IMR-90 (cell line): ENCODE results near the gene MTMR2. TPM values are rescaled to one million over a fixed set of nuclear protein-coding genes. Genes with fewer than 3 reads are reported as not detected.

ENCODE experiments used
- ATAC-seq: fragments of 200-7000 bp; cut with Tn5 transposase; 2 replicates; pipeline ENCODE4 v1.9.1; 2020; ENCODE audit warnings: low read depth, mild to moderate bottlenecking, moderate library complexity
- BruUV-seq: library from RNA; stranded (reverse); fragments of 400-500 nt; replicated peaks from 2 replicates; lab custom pipeline; 2021; lab: Mats Ljungman, UMichigan
- CTCF ChIA-PET: fragments of 300-600 bp; formaldehyde crosslinking; extraction: SDS; loops from one replicate; lab custom pipeline; 2021; ENCODE audit warnings: antibody characterized with exemption; lab: Yijun Ruan, JAX
- POLR2A ChIA-PET: fragments of 300-600 bp; sonication (Branson Sonifier 250); formaldehyde crosslinking; loops from one replicate; lab custom pipeline; 2022; ENCODE audit warnings: antibody characterized with exemption; ENCODE audit not compliant: unreplicated experiment; lab: Charles Lee
- DNase-seq: peaks from one replicate; pipeline ENCODE4 v3.0.0; 2013
- H2AFZ ChIP-seq: replicated peaks from 2 replicates; pipeline ENCODE3; 2013; ENCODE audit warnings: low read length, mild to moderate bottlenecking; ENCODE audit not compliant: poor library complexity
- H2AK5ac ChIP-seq: 2 replicates; pipeline ENCODE4 v1.6.1; 2013; ENCODE audit warnings: low read depth, low read length, inconsistent platforms
- H2AK9ac ChIP-seq: replicated peaks from 2 replicates; pipeline ENCODE3; 2013; ENCODE audit warnings: mild to moderate bottlenecking, low read depth, low read length, moderate library complexity; ENCODE audit not compliant: poor library complexity
- H2BK120ac ChIP-seq: 2 replicates; pipeline ENCODE4 v1.6.1; 2013; ENCODE audit warnings: low read depth, low read length, inconsistent platforms
- H2BK15ac ChIP-seq: 3 replicates; pipeline ENCODE4 v1.6.1; 2013; ENCODE audit warnings: low read depth, low read length, inconsistent platforms
- H2BK20ac ChIP-seq: 2 replicates; pipeline ENCODE4 v1.6.1; 2013; ENCODE audit warnings: low read depth, mild to moderate bottlenecking, inconsistent platforms, low read length, moderate library complexity
- H2BK5ac ChIP-seq: 2 replicates; pipeline ENCODE4 v1.6.1; 2013; ENCODE audit warnings: mild to moderate bottlenecking, low read depth, low read length, inconsistent platforms; ENCODE audit not compliant: poor library complexity, severe bottlenecking
- H3K14ac ChIP-seq: replicated peaks from 2 replicates; pipeline ENCODE4 v1.6.1; 2013; ENCODE audit warnings: low read depth, low read length, inconsistent platforms
- H3K18ac ChIP-seq: 2 replicates; pipeline ENCODE4 v1.6.1; 2013; ENCODE audit warnings: low read depth, low read length, control low read depth
- H3K23ac ChIP-seq: 2 replicates; pipeline ENCODE4 v1.6.1; 2013; ENCODE audit warnings: low read depth, low read length, inconsistent platforms
- H3K27ac ChIP-seq: 2 replicates; pipeline ENCODE4 v1.5.1; 2013; ENCODE audit warnings: mild to moderate bottlenecking, control low read depth, low read length; ENCODE audit not compliant: insufficient read depth
- H3K27me3 ChIP-seq: 2 replicates; pipeline ENCODE4 v1.6.1; 2013; ENCODE audit warnings: low read length; ENCODE audit not compliant: control insufficient read depth, insufficient read depth
- H3K36me3 ChIP-seq: 2 replicates; pipeline ENCODE4 v1.6.1; 2013; ENCODE audit warnings: low read length, mixed read lengths; ENCODE audit not compliant: control insufficient read depth, insufficient read depth
- H3K4ac ChIP-seq: 2 replicates; pipeline ENCODE4 v1.6.1; 2013; ENCODE audit warnings: low read depth, low read length, inconsistent platforms
- H3K4me1 ChIP-seq: 2 replicates; pipeline ENCODE4 v1.6.1; 2013; ENCODE audit warnings: low read length, mixed read lengths; ENCODE audit not compliant: control insufficient read depth, insufficient read depth
- H3K4me2 ChIP-seq: 2 replicates; pipeline ENCODE4 v1.6.1; 2013; ENCODE audit warnings: low read depth, mild to moderate bottlenecking, control low read depth, low read length, moderate library complexity
- H3K4me3 ChIP-seq: 2 replicates; pipeline ENCODE4 v1.5.1; 2013; ENCODE audit warnings: low read depth, mild to moderate bottlenecking, control low read depth, low read length, moderate library complexity; ENCODE audit not compliant: insufficient read depth
- H3K56ac ChIP-seq: 2 replicates; pipeline ENCODE4 v1.6.1; 2013; ENCODE audit warnings: low read length, inconsistent platforms; ENCODE audit not compliant: insufficient read depth; ENCODE audit errors: extremely low read depth
- H3K79me1 ChIP-seq, 2 experiments: 2 replicates each; pipeline ENCODE4 v1.6.1; 2013; ENCODE audit warnings: low read length in 2 of 2, inconsistent platforms in 1 of 2, low read depth in 1 of 2
- H3K9ac ChIP-seq: 2 replicates; pipeline ENCODE4 v1.6.1; 2013; ENCODE audit warnings: low read depth, low read length, control low read depth
- H3K9me1 ChIP-seq: 2 replicates; pipeline ENCODE4 v1.6.1; 2013; ENCODE audit warnings: low read length, inconsistent platforms; ENCODE audit not compliant: insufficient read depth
- H3K9me3 ChIP-seq: 2 replicates; pipeline ENCODE4 v1.6.1; 2013; ENCODE audit warnings: low read length; ENCODE audit not compliant: control insufficient read depth, insufficient read depth
- H4K20me1 ChIP-seq: 2 replicates; pipeline ENCODE4 v1.6.1; 2013; ENCODE audit warnings: low read length, inconsistent platforms; ENCODE audit not compliant: insufficient read depth
- H4K5ac ChIP-seq: 2 replicates; pipeline ENCODE4 v1.6.1; 2013; ENCODE audit warnings: mild to moderate bottlenecking, low read depth, low read length, control low read depth
- H4K8ac ChIP-seq, 2 experiments: 2 replicates each; pipeline ENCODE4 v1.6.1; 2013; ENCODE audit warnings: low read depth in 2 of 2, low read length in 2 of 2, control low read depth in 1 of 2, inconsistent platforms in 1 of 2
- H4K91ac ChIP-seq: 2 replicates; pipeline ENCODE4 v1.6.1; 2013; ENCODE audit warnings: low read depth, low read length, inconsistent platforms; ENCODE audit not compliant: insufficient read depth
- BHLHE40 ChIP-seq: fragments of 150-350 bp; IDR thresholded peaks from 2 replicates; pipeline ENCODE4 v1.6.1; 2016; ENCODE audit warnings: mild to moderate bottlenecking, low read depth, low read length
- CEBPB ChIP-seq: IDR thresholded peaks from 2 replicates; pipeline ENCODE4 v1.6.1; 2012; ENCODE audit warnings: low read depth, low read length, improper control_type of control experiment
- CHD1 ChIP-seq: IDR thresholded peaks from 2 replicates; pipeline ENCODE4 v1.6.1; 2012; ENCODE audit warnings: low read depth, low read length, improper control_type of control experiment
- CTCF ChIP-seq: conservative IDR thresholded peaks from 2 replicates; pipeline ENCODE4 v1.5.1; 2012; ENCODE audit warnings: mild to moderate bottlenecking, low read depth, low read length, improper control_type of control experiment
- ELK1 ChIP-seq: fragments of 150-350 bp; IDR thresholded peaks from 2 replicates; pipeline ENCODE4 v1.6.1; 2016; ENCODE audit warnings: low read depth, mild to moderate bottlenecking, low read length, moderate library complexity, borderline replicate concordance
- FOS ChIP-seq: fragments of 150-350 bp; IDR thresholded peaks from 2 replicates; pipeline ENCODE4 v1.6.1; 2016; ENCODE audit warnings: low read depth, low read length
- MAFK ChIP-seq: IDR thresholded peaks from 2 replicates; pipeline ENCODE4 v1.6.1; 2012; ENCODE audit warnings: low read depth, low read length, improper control_type of control experiment
- MAZ ChIP-seq: IDR thresholded peaks from 2 replicates; pipeline ENCODE4 v1.6.1; 2012; ENCODE audit warnings: low read depth, mild to moderate bottlenecking, low read length, improper control_type of control experiment, moderate library complexity, borderline replicate concordance
- MXI1 ChIP-seq: IDR thresholded peaks from 2 replicates; pipeline ENCODE4 v1.6.1; 2012; ENCODE audit warnings: low read depth, mild to moderate bottlenecking, low read length, moderate library complexity, borderline replicate concordance
- NFE2L2 ChIP-seq: fragments of 150-350 bp; IDR thresholded peaks from 2 replicates; pipeline ENCODE4 v1.6.1; 2016; ENCODE audit warnings: low read depth, mild to moderate bottlenecking, low read length
- POLR2A ChIP-seq: IDR thresholded peaks from 2 replicates; pipeline ENCODE4 v1.6.1; 2012; ENCODE audit warnings: mild to moderate bottlenecking, low read depth, low read length
- RAD21 ChIP-seq: IDR thresholded peaks from 2 replicates; pipeline ENCODE4 v1.6.1; 2012; ENCODE audit warnings: low read length, improper control_type of control experiment
- RCOR1 ChIP-seq: IDR thresholded peaks from 2 replicates; pipeline ENCODE4 v1.6.1; 2012; ENCODE audit warnings: mild to moderate bottlenecking, low read length, improper control_type of control experiment; ENCODE audit not compliant: insufficient replicate concordance
- RFX5 ChIP-seq: IDR thresholded peaks from 2 replicates; pipeline ENCODE4 v1.8.0; 2012; ENCODE audit warnings: low read depth, mild to moderate bottlenecking, low read length, moderate library complexity
- SMC3 ChIP-seq: fragments of 150-350 bp; IDR thresholded peaks from 2 replicates; pipeline ENCODE4 v1.6.1; 2016; ENCODE audit warnings: low read depth, mild to moderate bottlenecking, antibody characterized with exemption, low read length, moderate library complexity
- USF2 ChIP-seq: fragments of 150-350 bp; IDR thresholded peaks from 2 replicates; pipeline ENCODE4 v1.6.1; 2017; ENCODE audit warnings: mild to moderate bottlenecking, antibody characterized with exemption, low read length, low read depth
- WGBS, 2 experiments: methylation state at CpG; one replicate each; pipeline versions ENCODE4 v1.1.5 to v1.1.7; 2013; ENCODE audit warnings: missing lambda C conversion rate in 2 of 2; ENCODE audit not compliant: insufficient read length in 1 of 2; ENCODE audit errors: extremely low coverage in 2 of 2; 5-methylcytosine and 5-hydroxymethylcytosine counted together
- dilution Hi-C: fragments of 300-500 bp; cut with HindIII; formaldehyde crosslinking; loops from one replicate; pipeline ENCODE4 v1.14.3; 2018; ENCODE audit warnings: low sequenced_read_pairs; ENCODE audit not compliant: unreplicated experiment
- in situ Hi-C: fragments of 300-500 bp; cut with MboI; formaldehyde crosslinking; loops from 3 replicates; pipeline ENCODE4 v1.14.3; 2019; ENCODE audit warnings: low sequenced_read_pairs, inconsistent platforms, mixed read lengths
- intact Hi-C: fragments of 100-400 bp; cut with micrococcal nuclease; formaldehyde crosslinking; loops from 2 replicates; pipeline ENCODE4 v1.10.0; 2022
- polyA plus RNA-seq, 3 experiments: library from polyadenylated mRNA; depleted of rRNA; stranded (reverse); fragments of >200 nt; gene quantifications; 2 replicates each; pipeline ENCODE4 v1.2.3, GENCODE V29; 2012; ENCODE audit warnings: low replicate concordance in 1 of 3
- total RNA-seq: library from RNA; depleted of rRNA; stranded (reverse); fragments of >200 nt; gene quantifications from 2 replicates; pipeline ENCODE4 v1.2.3, GENCODE V29; 2012

MTMR2 gene
- total and polyA plus RNA-seq, 2 of the 4 experiments (the other 2 are of a cell fraction) = 16.6 to 30.6 TPM

- Histone ChIP-seq H4K5ac (no peak overlapping the region), H3K9me3 (no peaks in the 10 kb centered on the region), H3K4me2 (no peak overlapping the region), H4K20me1 (peaks cover 12% of the 10 kb centered on the region; the same call in 1 of the 2 replicates), H3K4ac (no peak overlapping the region), H3K36me3 (no peaks in the 10 kb centered on the region), H2BK15ac (no peak overlapping the region), H3K4me3 (no peak overlapping the region), H3K14ac (no peak overlapping the region), H3K27ac (no peak overlapping the region), H4K8ac (no peak overlapping the region), H2AFZ (no peak overlapping the region), H3K79me1 (peaks cover 38 to 62% of the 10 kb centered on the region in 2 experiments), H3K56ac (no peak overlapping the region), H2BK120ac (no peak overlapping the region), H2BK20ac (no peak overlapping the region), H2AK5ac (no peak overlapping the region), H3K23ac (no peak overlapping the region), H2AK9ac (no peak overlapping the region), H3K27me3 (no peaks in the 10 kb centered on the region), H3K18ac (no peak overlapping the region), H3K9me1 (peaks cover 3% of the 10 kb centered on the region; the same call in 1 of the 2 replicates), H2BK5ac (no peak overlapping the region), H4K91ac (no peak overlapping the region), H3K9ac (no peak overlapping the region), H3K4me1 (peaks cover 2% of the 10 kb centered on the region; the same call in 1 of the 2 replicates)
- dilution Hi-C loops = no loop called here
- TF ChIP-seq MAZ = no peak
- no peak for TF ChIP-seq MXI1
- TF ChIP-seq POLR2A = no peak
- TF ChIP-seq USF2 = no peak
- TF ChIP-seq RCOR1 = no peak
- no peak for TF ChIP-seq RFX5
- TF ChIP-seq NFE2L2 = no peak
- no peak for TF ChIP-seq CHD1
- TF ChIP-seq CTCF = no peak
- no peak for TF ChIP-seq BHLHE40
- no peak for TF ChIP-seq MAFK
- TF ChIP-seq CEBPB = no peak
- TF ChIP-seq FOS = no peak
- no peak for TF ChIP-seq ELK1
- TF ChIP-seq RAD21 = no peak
- no peak for TF ChIP-seq SMC3
- DNase-seq (no peak), ATAC-seq (no peak)
- BruUV-seq = no TSS peak
- POLR2A ChIA-PET = no interaction called here
- 70% methylated on average over 2 of the region's 5 CpGs; no CpG with 5 or more reads in 1 of the 2 experiments for WGBS, 2 experiments
- in situ Hi-C loops = no loop called here
- intact Hi-C loops = no loop called here
- CTCF ChIA-PET = no interaction called here
Measured at GRCh38 chr11:95907476-95907875, 16.4 kb downstream of the MTMR2 start.
